Lung (tissue), 12 donors: ENCODE results near the gene RASGRF2. TPM values are rescaled to one million over a fixed set of nuclear protein-coding genes. Genes with fewer than 3 reads are reported as not detected.

Experiments
- ATAC-seq: fragments of 200-7000 bp; cut with Tn5 transposase; one replicate; pipeline ENCODE4 v1.9.1; 2020; ENCODE audit warnings: moderate number of reproducible peaks; ENCODE audit not compliant: insufficient read depth, low FRiP score
- DNase-seq, 3 donors: peaks; one replicate each; pipeline ENCODE4 v3.0.0-alpha.2; 2013 to 2017
- H3K27ac ChIP-seq, 2 donors: one replicate each; pipeline ENCODE4 v1.5.1; 2013; ENCODE audit warnings: mild to moderate bottlenecking in 2 of 2, moderate library complexity in 2 of 2, control low read depth in 1 of 2, inconsistent platforms in 1 of 2, low read depth in 1 of 2, low read length in 1 of 2
- H3K27me3 ChIP-seq, 3 donors: one replicate each; pipeline ENCODE4 v1.5.1; 2013; ENCODE audit warnings: low read length in 2 of 3; ENCODE audit not compliant: control insufficient read depth in 3 of 3, insufficient read depth in 3 of 3
- H3K36me3 ChIP-seq, 4 donors: one replicate each; pipeline ENCODE4 v1.5.1; 2013; ENCODE audit warnings: low read length in 4 of 4, mild to moderate bottlenecking in 1 of 4, moderate library complexity in 1 of 4; ENCODE audit not compliant: control insufficient read depth in 4 of 4, insufficient read depth in 4 of 4
- H3K4me1 ChIP-seq, 5 donors: one replicate each; pipeline ENCODE4 v1.5.1; 2013; ENCODE audit warnings: low read length in 5 of 5, mild to moderate bottlenecking in 2 of 5, moderate library complexity in 1 of 5; ENCODE audit not compliant: control insufficient read depth in 5 of 5, insufficient read depth in 5 of 5
- H3K4me3 ChIP-seq: one replicate; pipeline ENCODE4 v1.5.1; 2013; ENCODE audit warnings: mild to moderate bottlenecking, control low read depth, moderate library complexity
- H3K9ac ChIP-seq, 2 donors: one replicate each; pipeline ENCODE4 v1.5.1; 2013; ENCODE audit warnings: low read length in 2 of 2, control low read depth in 1 of 2; ENCODE audit not compliant: insufficient read depth in 1 of 2
- H3K9me3 ChIP-seq, 4 donors: one replicate each; pipeline ENCODE4 v1.5.1; 2013; ENCODE audit warnings: low read length in 3 of 4, mild to moderate bottlenecking in 1 of 4, moderate library complexity in 1 of 4; ENCODE audit not compliant: control insufficient read depth in 4 of 4, insufficient read depth in 3 of 4
- CTCF ChIP-seq: IDR thresholded peaks from 2 replicates; pipeline ENCODE4 v1.5.1; 2012; ENCODE audit warnings: mild to moderate bottlenecking; ENCODE audit errors: control extremely low read depth, extremely low read depth
- WGBS, 2 donors: extraction: QIAGEN DNeasy Blood & Tissue Kit; methylation state at CpG; one replicate each; pipeline ENCODE4 v1.1.7; 2013; 5-methylcytosine and 5-hydroxymethylcytosine counted together
- polyA plus RNA-seq, 2 donors: library from polyadenylated mRNA; stranded (reverse); fragments of 200-250 nt; gene quantifications; one replicate each; pipeline ENCODE4 v1.2.1, GENCODE V29; 2013
- total RNA-seq, 2 donors: library from RNA; depleted of rRNA in 1 of 2; stranded (reverse); fragments of >200 nt in 1 of 2; gene quantifications; one replicate each; pipeline ENCODE4 v1.2.1, GENCODE V29; 2014 to 2021
- donor health status: control.
- donor health status: control.
- donor health status: Bipolar disorder and iron deficiency.
- donor health status: healthy.
- donor health status: DM: yes; HTN: yes; CAD: no.

The RASGRF2 gene
- total and polyA plus RNA-seq, 4 donors, result 1.0 to 12.0 (median 2.7) TPM

- H3K4me1 ChIP-seq, result peaks cover 4 to 17% (median 5%) of the 10 kb centered on the region in 5 donors
- peak overlapping the region; percentile 49 for H3K4me3 ChIP-seq
- no peak overlapping the region for H3K9ac ChIP-seq
- H3K36me3 ChIP-seq, result no peaks in the 10 kb centered on the region
- H3K27me3 ChIP-seq, result peaks cover 4 to 83% (median 71%) of the 10 kb centered on the region in 3 donors
- H3K27ac ChIP-seq, result peak overlapping the region; percentile 56 to 58
- TF ChIP-seq CTCF, result no peak
- 2% methylated on average over 55 to 84 of the region's 84 CpGs for WGBS, 2 donors
- peaks cover 0 to 5% (median 0%) of the 10 kb centered on the region in 4 donors for H3K9me3 ChIP-seq
- ATAC-seq, result peak; percentile 60
- DNase-seq, result peak; percentile 15 to 40 (median 24)
Observed at GRCh38 chr5:80960531-80961375, 590 bp downstream of the RASGRF2 start.

- ATAC-seq, result no peak
- H3K27me3 ChIP-seq, result peaks cover 4 to 86% (median 73%) of the 10 kb centered on the region in 3 donors
- H3K4me3 ChIP-seq, result peak overlapping the region; percentile 24
- DNase-seq, result peak in 2 of 3 donors; percentile 41 to 50
- peaks cover 0 to 5% (median 0%) of the 10 kb centered on the region in 4 donors for H3K9me3 ChIP-seq
- H3K36me3 ChIP-seq, result no peaks in the 10 kb centered on the region
- H3K27ac ChIP-seq, result peak overlapping the region in 1 of 2 donors; percentile 58
- WGBS, 2 donors, result 39 to 43% methylated on average over 18 of the region's 18 CpGs
- H3K9ac ChIP-seq, result no peak overlapping the region
- H3K4me1 ChIP-seq, result peaks cover 3 to 16% (median 5%) of the 10 kb centered on the region in 5 donors
- no peak for TF ChIP-seq CTCF
Observed at GRCh38 chr5:80961376-80962281, 1.5 kb downstream of the RASGRF2 start.

GRCh38 chr5:80962630-80963520 is 2.7 kb downstream of the RASGRF2 start:
- Histone ChIP-seq H3K36me3 (no peaks in the 10 kb centered on the region), H3K9ac (no peak overlapping the region), H3K27me3 (peaks cover 4 to 76% (median 62%) of the 10 kb centered on the region in 3 donors), H3K4me1 (peaks cover 0 to 16% (median 9%) of the 10 kb centered on the region in 5 donors), H3K27ac (no peak overlapping the region), H3K9me3 (peaks cover 0 to 5% (median 0%) of the 10 kb centered on the region in 4 donors), H3K4me3 (no peak overlapping the region)
- no peak for ATAC-seq
- DNase-seq, result peak in 1 of 3 donors; percentile 18
- no peak for TF ChIP-seq CTCF
- 80 to 83% methylated on average over 2 of the region's 2 CpGs for WGBS, 2 donors
